K562 (cell line): Measurements from ENCODE around the gene SETD3. TPM values are rescaled to one million over a fixed set of nuclear protein-coding genes. Genes with fewer than 3 reads are reported as not detected.

Experiments used
- polyA plus RNA-seq, 8 experiments: library from polyadenylated mRNA; depleted of rRNA in 4 of 8; stranded (reverse) in 5 of 8; unstranded in 3 of 8; fragments of >200 nt; fragmentation: Nextera tagmentation in 2 of 8; fragmentation: Illumina TruSeq in 1 of 8; extraction: Ambion mirVana in 2 of 8; extraction: Trizol in 1 of 8; gene quantifications; 2 replicates each; pipeline versions ENCODE4 v1.2.1 to v1.2.3, GENCODE V29; 2011 to 2014; ENCODE audit warnings: inconsistent platforms in 1 of 8, missing spikeins in 1 of 8
- small RNA-seq: library from RNA; depleted of rRNA; stranded (forward); fragments of <200 nt; gene quantifications from one replicate; pipeline ENCODE3, GENCODE V24; 2014
- total RNA-seq, 7 experiments: library from RNA; depleted of rRNA in 6 of 7; stranded (reverse); fragments of >200 nt in 6 of 7; fragmentation: Illumina TruSeq in 2 of 7; extraction: Trizol in 2 of 7; gene quantifications; 2 replicates each; pipeline versions ENCODE4 v1.2.1 to v1.2.3, GENCODE V29; 2011 to 2021; ENCODE audit warnings: low replicate concordance in 1 of 7

SETD3 gene
- total and polyA plus RNA-seq, 9 of the 15 experiments (the other 6 are each of a cell fraction or from before 2014, with no cell fraction given), result 8.5 to 35.9 (median 26.5) TPM

Small RNA genes within 50 kb of the gene (small RNA-seq; reads per million reads assigned to genes)
- gene RNU6-91P, result not detected

Other genes starting within 250 kb of the SETD3 start
- not detected in 2 replicates for gene BCL11B, start 208.7 kb downstream of the SETD3 start, total RNA-seq (2014; rRNA removed)
- gene BCL11B, start 208.7 kb downstream of the SETD3 start, total RNA-seq (2014; rRNA removed; fragmentation: Illumina TruSeq; extraction: Trizol), result not detected in 2 replicates
- gene BCL11B, start 208.7 kb downstream of the SETD3 start, total RNA-seq (2015; rRNA removed; fragmentation: Illumina TruSeq; extraction: Trizol), result not detected in 2 replicates
- gene BCL11B, start 208.7 kb downstream of the SETD3 start, total RNA-seq (2021), result 0.09 and 0.18 TPM in 2 replicates
- gene BCL11B, start 208.7 kb downstream of the SETD3 start, polyA plus RNA-seq (2011; rRNA removed), result not detected in 2 replicates
- gene BCL11B, start 208.7 kb downstream of the SETD3 start, polyA plus RNA-seq (2014; fragmentation: Illumina TruSeq; extraction: Trizol), result not detected in 2 replicates
- not detected for gene BCL11B, start 208.7 kb downstream of the SETD3 start, polyA plus RNA-seq (2014; fragmentation: Nextera tagmentation; extraction: Ambion mirVana)
- not detected in 2 replicates for gene BCL11B, start 208.7 kb downstream of the SETD3 start, polyA plus RNA-seq (2014; rRNA removed)
- 15.9 and 20.2 TPM in 2 replicates for gene CCNK, start 550 bp upstream of the SETD3 start, total RNA-seq (2014; rRNA removed)
- gene CCNK, start 550 bp upstream of the SETD3 start, total RNA-seq (2014; rRNA removed; fragmentation: Illumina TruSeq; extraction: Trizol), result 9.3 and 10.6 TPM in 2 replicates
- 10.1 and 12.9 TPM in 2 replicates for gene CCNK, start 550 bp upstream of the SETD3 start, total RNA-seq (2015; rRNA removed; fragmentation: Illumina TruSeq; extraction: Trizol)
- gene CCNK, start 550 bp upstream of the SETD3 start, total RNA-seq (2021), result 54.8 and 63.6 TPM in 2 replicates
- 6.6 and 9.0 TPM in 2 replicates for gene CCNK, start 550 bp upstream of the SETD3 start, polyA plus RNA-seq (2011; rRNA removed)
- gene CCNK, start 550 bp upstream of the SETD3 start, polyA plus RNA-seq (2014; fragmentation: Illumina TruSeq; extraction: Trizol), result 74.6 and 84.2 TPM in 2 replicates
- 10 to 100 TPM in 1 of 2 experiments, 1 to 10 TPM in 1; 5.8 to 16.4 TPM for gene CCNK, start 550 bp upstream of the SETD3 start, polyA plus RNA-seq (2014; fragmentation: Nextera tagmentation; extraction: Ambion mirVana)
- gene CCNK, start 550 bp upstream of the SETD3 start, polyA plus RNA-seq (2014; rRNA removed), result 12.5 and 16.9 TPM in 2 replicates
- 6.3 and 13.5 TPM in 2 replicates for gene CCDC85C, start 123.3 kb upstream of the SETD3 start, total RNA-seq (2014; rRNA removed)
- gene CCDC85C, start 123.3 kb upstream of the SETD3 start, total RNA-seq (2014; rRNA removed; fragmentation: Illumina TruSeq; extraction: Trizol), result 3.7 and 5.2 TPM in 2 replicates
- 7.0 and 7.2 TPM in 2 replicates for gene CCDC85C, start 123.3 kb upstream of the SETD3 start, total RNA-seq (2015; rRNA removed; fragmentation: Illumina TruSeq; extraction: Trizol)
- gene CCDC85C, start 123.3 kb upstream of the SETD3 start, total RNA-seq (2021), result 22.0 and 22.7 TPM in 2 replicates
- gene CCDC85C, start 123.3 kb upstream of the SETD3 start, polyA plus RNA-seq (2011; rRNA removed), result 4.2 and 5.4 TPM in 2 replicates
- 6.8 and 12.3 TPM in 2 replicates for gene CCDC85C, start 123.3 kb upstream of the SETD3 start, polyA plus RNA-seq (2014; fragmentation: Illumina TruSeq; extraction: Trizol)
- gene CCDC85C, start 123.3 kb upstream of the SETD3 start, polyA plus RNA-seq (2014; fragmentation: Nextera tagmentation; extraction: Ambion mirVana), result under 1 TPM; 0.18 to 0.27 TPM
- 7.2 and 9.7 TPM in 2 replicates for gene CCDC85C, start 123.3 kb upstream of the SETD3 start, polyA plus RNA-seq (2014; rRNA removed)
- not detected in 2 replicates for gene HHIPL1, start 164.3 kb upstream of the SETD3 start, total RNA-seq (2014; rRNA removed)
- not detected in 2 replicates for gene HHIPL1, start 164.3 kb upstream of the SETD3 start, total RNA-seq (2014; rRNA removed; fragmentation: Illumina TruSeq; extraction: Trizol)
- gene HHIPL1, start 164.3 kb upstream of the SETD3 start, total RNA-seq (2015; rRNA removed; fragmentation: Illumina TruSeq; extraction: Trizol), result not detected in 2 replicates
- not detected in 2 replicates for gene HHIPL1, start 164.3 kb upstream of the SETD3 start, total RNA-seq (2021)
- gene HHIPL1, start 164.3 kb upstream of the SETD3 start, polyA plus RNA-seq (2011; rRNA removed), result not detected in 2 replicates
- gene HHIPL1, start 164.3 kb upstream of the SETD3 start, polyA plus RNA-seq (2014; fragmentation: Illumina TruSeq; extraction: Trizol), result not detected in 2 replicates
- not detected for gene HHIPL1, start 164.3 kb upstream of the SETD3 start, polyA plus RNA-seq (2014; fragmentation: Nextera tagmentation; extraction: Ambion mirVana)
- not detected in 2 replicates for gene HHIPL1, start 164.3 kb upstream of the SETD3 start, polyA plus RNA-seq (2014; rRNA removed)
- gene CYP46A1, start 203.4 kb upstream of the SETD3 start, total RNA-seq (2014; rRNA removed), result not detected in 2 replicates
- gene CYP46A1, start 203.4 kb upstream of the SETD3 start, total RNA-seq (2014; rRNA removed; fragmentation: Illumina TruSeq; extraction: Trizol), result not detected in 2 replicates
- not detected in 2 replicates for gene CYP46A1, start 203.4 kb upstream of the SETD3 start, total RNA-seq (2015; rRNA removed; fragmentation: Illumina TruSeq; extraction: Trizol)
- not detected in 2 replicates for gene CYP46A1, start 203.4 kb upstream of the SETD3 start, total RNA-seq (2021)
- not detected in 2 replicates for gene CYP46A1, start 203.4 kb upstream of the SETD3 start, polyA plus RNA-seq (2011; rRNA removed)
- gene CYP46A1, start 203.4 kb upstream of the SETD3 start, polyA plus RNA-seq (2014; fragmentation: Illumina TruSeq; extraction: Trizol), result not detected in 2 replicates
- not detected for gene CYP46A1, start 203.4 kb upstream of the SETD3 start, polyA plus RNA-seq (2014; fragmentation: Nextera tagmentation; extraction: Ambion mirVana)
- gene CYP46A1, start 203.4 kb upstream of the SETD3 start, polyA plus RNA-seq (2014; rRNA removed), result 0.05 TPM in 1 of 2 replicates, not detected in the other